GM19395 (cell line): ENCODE results near the gene PRDM16.

ENCODE experiments used
- ATAC-seq: cut with Tn5 transposase; IDR thresholded peaks from one replicate; pipeline ENCODE4 v1.9.1; 2021; ENCODE audit warnings: mild to moderate bottlenecking, moderate library complexity; ENCODE audit not compliant: unreplicated experiment

PRDM16 gene

GRCh38 chr1:3250624-3251023 is 181.6 kb downstream of the PRDM16 start:
- no peak for ATAC-seq

- no peak for ATAC-seq
Measured at GRCh38 chr1:3251099-3251806, 182.2 kb downstream of the PRDM16 start.

- ATAC-seq = no peak
Measured at GRCh38 chr1:3251807-3252428, 182.9 kb downstream of the PRDM16 start.

- no peak for ATAC-seq
Measured at GRCh38 chr1:3255680-3256079, 186.7 kb downstream of the PRDM16 start.

GRCh38 chr1:3257788-3258187 is 188.8 kb downstream of the PRDM16 start:
- no peak for ATAC-seq

GRCh38 chr1:3258386-3259003 is 189.5 kb downstream of the PRDM16 start:
- ATAC-seq = no peak

- ATAC-seq = no peak
Measured at GRCh38 chr1:3259020-3259419, 190.0 kb downstream of the PRDM16 start.

GRCh38 chr1:3261007-3261968 is 192.3 kb downstream of the PRDM16 start:
- no peak for ATAC-seq

GRCh38 chr1:3261969-3262579 is 193.1 kb downstream of the PRDM16 start:
- no peak for ATAC-seq

GRCh38 chr1:3262681-3263286 is 193.8 kb downstream of the PRDM16 start:
- ATAC-seq = no peak

GRCh38 chr1:3263790-3264189 is 194.8 kb downstream of the PRDM16 start:
- ATAC-seq = no peak

- ATAC-seq = no peak
Measured at GRCh38 chr1:3264456-3264855, 195.5 kb downstream of the PRDM16 start.

- no peak for ATAC-seq
Measured at GRCh38 chr1:3265835-3266805, 197.1 kb downstream of the PRDM16 start.

- ATAC-seq = no peak
Measured at GRCh38 chr1:3266870-3267549, 198.0 kb downstream of the PRDM16 start.

- ATAC-seq = no peak
Measured at GRCh38 chr1:3267550-3268270, 198.7 kb downstream of the PRDM16 start.

- ATAC-seq = no peak
Measured at GRCh38 chr1:3268281-3268680, 199.3 kb downstream of the PRDM16 start.

GRCh38 chr1:3270403-3271245 is 201.6 kb downstream of the PRDM16 start:
- no peak for ATAC-seq
